GM21717 (cell line): Measurements from ENCODE around the gene RCL1.

Experiments
- ATAC-seq: cut with Tn5 transposase; IDR thresholded peaks from one replicate; pipeline ENCODE4 v1.9.1; 2021; ENCODE audit warnings: mild to moderate bottlenecking, moderate library complexity; ENCODE audit not compliant: unreplicated experiment

RCL1 gene

DNA sequence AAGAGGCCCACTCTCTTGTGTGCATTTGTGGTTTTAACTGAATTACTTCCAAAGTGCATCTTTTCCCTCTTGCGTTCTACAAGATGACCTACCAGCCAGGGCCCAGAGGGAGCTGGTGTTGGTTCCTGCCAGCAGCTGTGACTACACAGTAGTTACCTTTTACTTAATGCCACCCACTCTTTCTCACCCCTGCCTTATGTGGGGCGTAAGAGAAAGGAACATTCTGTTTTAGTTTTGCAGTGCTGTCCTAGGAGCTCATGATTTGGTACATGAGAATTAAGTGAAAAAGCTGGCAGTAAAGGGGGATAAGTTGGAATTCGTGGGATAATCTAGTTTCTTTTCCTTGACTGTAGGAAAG is 45.4 kb downstream of the RCL1 start:
- ATAC-seq: no peak

DNA sequence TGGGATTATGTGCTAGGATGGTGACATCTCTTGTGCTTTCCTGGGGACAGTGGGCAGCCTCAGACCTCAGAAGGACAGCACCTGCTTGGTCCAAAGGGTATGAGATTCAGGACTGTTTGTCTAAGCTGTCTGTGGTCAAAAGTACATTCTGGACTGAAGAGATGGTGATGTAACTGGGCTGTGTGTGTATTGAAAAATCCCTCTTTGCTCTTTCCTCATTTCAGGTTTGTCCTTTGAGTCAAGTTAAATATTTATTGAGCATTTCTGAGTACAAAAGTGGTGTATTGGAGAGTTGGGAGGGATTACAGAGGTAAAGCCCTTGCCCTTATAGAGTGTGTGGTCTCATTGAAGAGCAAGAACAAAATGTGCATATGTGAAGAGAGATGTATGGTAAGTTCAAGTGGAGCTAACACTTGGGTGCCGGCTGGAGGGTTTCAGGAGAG is 46.7 kb downstream of the RCL1 start:
- ATAC-seq: no peak

DNA sequence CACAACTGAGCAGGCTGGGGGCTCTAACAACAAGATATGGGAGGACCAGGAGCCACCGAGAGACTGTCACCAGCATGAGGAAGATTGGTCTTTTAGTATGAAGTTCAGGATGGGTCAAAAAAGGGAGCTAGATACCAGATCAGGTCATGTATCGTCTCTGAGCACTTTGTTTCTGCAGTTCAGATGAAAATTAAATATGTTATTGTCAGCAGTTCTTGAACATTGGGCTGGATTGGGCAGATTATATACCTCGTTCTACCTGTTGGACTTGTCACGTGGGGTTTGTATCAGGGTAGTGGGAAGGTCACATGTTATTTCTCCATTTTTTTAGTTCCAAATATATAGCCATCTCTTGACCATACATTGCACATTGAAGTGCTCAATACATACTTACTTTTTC is 47.3 kb downstream of the RCL1 start:
- ATAC-seq: no peak

GRCh38 chr9:4842213-4842612 is 49.5 kb downstream of the RCL1 start:
- no peak for ATAC-seq

GRCh38 chr9:4842734-4843133 is 50.0 kb downstream of the RCL1 start:
- no peak for ATAC-seq

- ATAC-seq: no peak
Measured at GRCh38 chr9:4844056-4844838, 51.5 kb downstream of the RCL1 start.

DNA sequence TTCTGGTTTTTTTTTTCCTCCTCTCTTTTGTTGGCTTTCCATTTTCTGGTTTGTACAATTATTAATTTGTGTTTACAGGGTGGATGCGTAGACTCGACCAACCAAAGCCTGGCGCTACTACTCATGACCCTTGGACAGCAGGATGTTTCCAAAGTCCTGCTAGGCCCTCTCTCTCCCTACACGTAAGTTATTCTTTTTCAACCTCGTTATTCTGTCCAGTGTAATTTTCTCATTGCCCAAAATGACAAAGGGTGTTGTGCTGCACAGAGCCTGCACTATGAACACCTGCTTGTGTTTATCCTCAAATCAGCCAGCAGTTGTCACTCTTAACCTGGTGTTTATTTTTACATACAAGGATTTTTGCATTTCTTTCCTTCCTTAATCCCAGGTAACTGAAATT is 56.6 kb downstream of the RCL1 start:
- no peak for ATAC-seq

DNA sequence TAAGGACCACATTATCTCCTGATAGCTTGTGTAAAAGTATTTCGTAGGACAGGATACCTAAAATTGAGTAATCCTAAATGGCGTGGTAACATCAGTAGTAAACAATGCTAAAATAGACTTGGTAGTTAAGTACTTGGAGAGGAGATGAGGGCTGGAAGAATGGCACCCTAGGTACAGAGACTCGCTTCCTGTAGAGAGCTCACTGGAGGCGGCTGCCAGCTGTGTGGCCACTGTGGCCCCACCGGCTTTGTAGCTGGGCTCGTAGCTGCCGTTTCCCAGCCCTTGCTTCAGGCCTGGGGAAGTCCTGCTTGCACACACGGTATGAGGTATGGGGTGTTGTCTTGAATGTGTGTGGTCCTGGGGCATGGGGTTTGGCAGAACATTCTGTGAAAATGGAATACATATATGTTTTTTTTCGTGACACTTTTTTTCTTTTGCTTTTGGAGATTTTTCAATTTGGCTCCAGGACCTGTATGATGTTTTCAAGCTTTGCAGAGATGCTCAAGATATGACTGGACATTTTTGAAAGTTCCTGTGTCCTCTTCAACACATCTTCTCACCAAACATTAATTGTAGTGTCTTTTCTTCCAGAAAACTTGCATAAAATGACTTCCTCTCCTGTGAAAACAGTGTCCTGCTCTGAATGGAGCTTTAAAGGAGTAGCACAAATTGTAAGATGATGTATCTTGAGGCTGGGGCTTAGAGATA is 58.0 kb downstream of the RCL1 start:
- ATAC-seq: no peak

DNA sequence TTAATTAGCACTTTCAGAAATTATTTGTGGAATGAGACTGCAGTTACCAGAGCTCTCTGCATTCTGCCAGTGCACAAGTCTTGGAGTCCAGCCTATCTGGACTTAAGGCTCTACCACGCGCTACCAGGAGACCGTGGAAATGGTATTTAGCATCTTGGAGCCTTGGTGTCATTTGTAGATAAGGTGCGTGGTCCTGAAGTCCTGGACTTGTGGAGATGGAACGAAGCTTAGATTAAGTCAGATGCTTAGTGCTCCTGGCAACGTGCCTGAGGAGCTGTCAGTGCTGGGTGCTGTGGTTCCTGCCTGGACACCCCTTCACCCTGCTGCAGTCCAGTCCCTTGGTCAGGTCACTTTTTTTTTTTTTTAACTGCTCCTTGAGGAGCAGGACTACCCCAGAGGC is 59.7 kb downstream of the RCL1 start:
- no peak for ATAC-seq

- ATAC-seq: no peak
Measured at GRCh38 chr9:4854265-4854590, 61.5 kb downstream of the RCL1 start.

DNA sequence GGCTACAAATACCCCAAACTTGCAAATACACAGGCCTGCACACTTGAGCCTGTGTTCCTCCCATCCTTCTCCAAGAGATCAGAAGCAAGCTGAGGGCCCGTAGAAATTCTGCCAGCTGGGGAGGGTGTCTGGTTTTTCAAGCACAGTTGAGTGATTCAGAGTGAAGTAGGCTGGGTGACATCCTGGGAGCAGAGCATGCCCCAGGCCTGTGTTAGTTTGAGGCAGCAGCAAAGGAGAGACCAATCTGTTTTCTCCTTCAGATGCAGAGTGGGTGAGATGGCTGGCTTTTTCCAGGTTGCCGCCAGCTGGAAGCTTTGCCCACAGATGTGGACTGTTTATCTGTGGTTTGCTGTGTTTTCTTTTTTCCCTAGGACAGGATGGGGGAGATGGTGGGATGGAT is 63.1 kb downstream of the RCL1 start:
- no peak for ATAC-seq

GRCh38 chr9:4857163-4857810 is 64.5 kb downstream of the RCL1 start:
- ATAC-seq: no peak

DNA sequence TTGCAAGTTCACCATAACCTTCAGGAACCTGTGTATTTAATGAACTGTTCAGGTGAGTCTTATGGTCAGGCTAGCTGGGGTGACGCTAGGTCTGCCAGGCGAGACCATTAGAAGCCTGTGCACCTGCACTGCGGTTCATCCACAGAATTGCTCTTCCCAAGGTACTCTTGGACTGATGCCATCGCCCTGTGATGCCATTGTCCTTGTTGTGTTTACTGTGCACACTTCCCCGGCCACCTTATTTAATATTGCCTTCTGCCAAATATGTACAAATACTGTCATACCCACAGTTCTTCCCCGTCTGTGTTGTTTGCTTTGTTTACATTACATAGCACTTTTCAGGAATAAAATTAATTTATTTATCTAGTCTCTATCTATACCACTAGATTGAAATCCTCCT is 66.3 kb downstream of the RCL1 start:
- no peak for ATAC-seq

DNA sequence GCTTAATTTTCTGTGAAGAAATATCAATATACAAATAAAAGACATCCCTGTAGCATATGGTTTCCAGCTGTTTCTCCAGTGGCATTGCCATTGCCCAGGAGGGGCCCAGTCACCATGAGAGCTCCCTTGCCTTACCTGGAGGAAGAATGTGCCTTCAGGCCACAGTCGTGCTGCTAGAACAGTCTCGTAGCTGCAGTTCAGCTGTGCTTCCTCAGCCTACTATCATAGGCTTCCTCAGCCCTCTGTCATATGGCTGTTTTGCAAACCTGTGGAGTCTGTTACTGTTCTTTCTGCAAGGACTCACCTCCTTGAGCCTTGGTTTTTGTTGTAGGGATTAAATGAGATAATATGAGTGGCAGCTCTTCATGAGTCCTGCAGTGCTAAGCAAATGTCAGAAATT is 67.6 kb downstream of the RCL1 start:
- ATAC-seq: no peak

DNA sequence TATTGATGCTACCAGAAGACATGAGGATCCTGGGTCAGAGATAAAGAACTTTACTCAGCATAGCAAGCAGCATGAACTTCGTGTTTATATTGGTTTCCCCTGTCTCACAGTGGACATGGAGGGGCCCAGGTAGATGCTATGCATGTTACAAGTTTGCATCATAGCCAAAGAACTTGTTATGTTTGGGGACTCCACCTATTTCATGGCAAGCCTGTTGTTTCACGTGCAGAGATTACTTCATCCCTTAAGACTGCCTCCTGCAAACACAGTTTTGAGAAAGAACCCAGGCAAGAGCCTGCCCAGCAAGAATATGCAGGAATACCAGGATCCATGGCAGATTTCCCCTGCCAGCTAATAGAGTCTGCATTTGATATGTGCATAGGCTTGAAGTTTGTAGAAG is 68.4 kb downstream of the RCL1 start:
- no peak for ATAC-seq

GRCh38 chr9:4861736-4862451 is 69.2 kb downstream of the RCL1 start:
- ATAC-seq: no peak

DNA sequence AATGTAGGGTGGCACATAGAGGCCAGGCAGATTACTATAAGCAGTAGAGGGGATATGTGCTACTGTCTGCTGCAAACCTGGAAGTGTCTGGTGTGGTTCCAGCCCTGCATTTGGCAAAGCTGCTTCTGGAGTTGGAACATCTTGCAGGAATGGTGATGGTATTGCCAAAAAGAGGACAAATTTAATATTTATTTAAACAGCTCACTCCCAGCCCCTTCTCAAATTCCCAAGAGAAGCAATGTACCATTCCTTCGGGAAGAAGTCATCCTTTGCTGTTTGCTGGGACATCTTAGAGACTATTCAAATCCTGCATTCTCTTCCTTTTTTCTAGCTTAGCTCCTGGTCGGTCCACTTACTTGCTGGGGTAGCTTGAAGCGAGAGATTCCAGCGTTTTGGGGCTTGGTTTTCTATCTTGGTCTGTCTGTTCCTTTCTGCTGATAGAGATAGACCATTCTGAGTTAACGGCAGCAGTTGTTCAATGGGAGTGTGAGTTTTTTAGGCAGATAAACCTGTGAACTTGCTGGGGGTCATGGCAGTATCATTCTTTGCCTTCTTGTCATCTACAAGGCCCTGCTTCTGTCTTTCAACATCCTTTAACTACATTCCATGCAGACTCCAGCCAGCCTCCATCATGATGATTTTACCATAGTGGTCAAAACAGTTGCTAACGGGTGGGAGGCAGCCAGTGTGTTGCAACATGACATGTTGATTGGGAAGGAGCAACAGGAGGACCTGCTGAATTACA is 69.9 kb downstream of the RCL1 start:
- no peak for ATAC-seq

DNA sequence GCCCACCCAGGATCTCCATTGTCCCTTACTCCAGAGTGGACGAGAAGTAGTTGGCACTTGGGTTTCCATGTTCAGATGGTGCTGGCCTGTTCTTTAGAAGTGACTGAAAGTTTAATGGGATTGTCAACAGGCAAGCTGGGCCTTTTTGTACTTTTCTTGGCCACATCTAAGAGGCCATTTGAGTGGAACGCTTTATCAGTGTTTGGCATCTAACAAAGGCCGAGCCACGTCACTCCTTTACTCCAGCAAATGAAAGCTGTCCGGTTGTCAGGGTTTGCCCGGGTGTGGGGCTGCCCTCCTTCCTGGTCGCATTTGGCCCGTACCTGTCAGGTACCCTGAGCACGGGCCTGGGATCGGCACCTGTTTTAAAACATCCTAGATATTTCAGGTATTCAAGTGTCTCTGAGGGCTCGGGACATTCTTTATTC is 71.5 kb downstream of the RCL1 start:
- no peak for ATAC-seq

GRCh38 chr9:4864698-4865097 is 72.0 kb downstream of the RCL1 start:
- ATAC-seq: no peak

- no peak for ATAC-seq
Measured at GRCh38 chr9:4865681-4866080, 72.9 kb downstream of the RCL1 start.
